ENCODE results near the gene JMJD4. TPM values are rescaled to one million over a fixed set of nuclear protein-coding genes. Genes with fewer than 3 reads are reported as not detected.

The JMJD4 gene
- total and polyA plus RNA-seq, 2 donors (not counting 3 experiments of a cell fraction or from before 2014, with no cell fraction given) = 17.3 to 31.2 TPM

- no peaks in the 10 kb centered on the region for H3K27me3 ChIP-seq (ENCODE audit: control insufficient read depth in 2 of 2, insufficient read depth in 2 of 2, low read length in 2 of 2)
- no peak overlapping the region for H3K9ac ChIP-seq (replicated peaks; ENCODE audit: extremely low read depth, insufficient read depth, low read length)
- FAIRE-seq = no peak
- TF ChIP-seq GATA2 (IDR thresholded peaks at IDR 0.05; ENCODE audit: insufficient read depth, insufficient read length, low read depth, low read length) (no peak), MYC (IDR thresholded peaks at IDR 0.05; ENCODE audit: low read depth, low read length) (no peak), POLR2A (IDR thresholded peaks at IDR 0.05; ENCODE audit: low read depth, low read length) (no peak), CTCF (IDR thresholded peaks at IDR 0.05; ENCODE audit: extremely low read depth in 1 of 2, insufficient read depth in 1 of 2, low read depth in 1 of 2, low read length in 2 of 2) (no peak), FOS (IDR thresholded peaks at IDR 0.05; ENCODE audit: borderline replicate concordance, insufficient read depth, low read length) (no peak), MAX (IDR thresholded peaks at IDR 0.05; ENCODE audit: insufficient read depth, insufficient read length) (no peak), EZH2 (IDR thresholded peaks at IDR 0.05; ENCODE audit: borderline replicate concordance, low read depth, low read length, severe bottlenecking) (no peak), JUN (IDR thresholded peaks at IDR 0.05; ENCODE audit: borderline replicate concordance, insufficient read depth, insufficient read length, low read depth) (no peak), POLR2AphosphoS5 (IDR thresholded peaks at IDR 0.05; ENCODE audit: insufficient read depth, low read depth, low read length) (no peak)
- no peak overlapping the region for H3K4me3 ChIP-seq (replicated peaks in 1 of 3; ENCODE audit: insufficient read depth in 1 of 3, low read depth in 1 of 3, low read length in 3 of 3)
- dilution Hi-C loops (cut with MboI; ENCODE audit: extremely low pct_ligation_motif_present, low sequenced_read_pairs) (no loop called here), intact Hi-C loops (cut with micrococcal nuclease) (no loop called here)
- no peak overlapping the region for H2AFZ ChIP-seq (ENCODE audit: low read depth, low read length)
- H3K9me3 ChIP-seq (replicated peaks; ENCODE audit: control insufficient read depth, insufficient read depth, low read length) = no peaks in the 10 kb centered on the region
- ChIA-PET CTCF (interaction anchor here (1.2 to 1.6 kb wide), 2 partner anchors 180 to 188 kb away, joined by 3 to 6 read pairs; no protein-coding TSS in a partner anchor), POLR2A (no interaction called here)
- H3K36me3 ChIP-seq (ENCODE audit: control insufficient read depth in 2 of 2, extremely low read depth in 1 of 2, insufficient read depth in 2 of 2, low read length in 2 of 2) = peaks cover 0 to 26% of the 10 kb centered on the region in 2 experiments
- no TSS peak for BruUV-seq (replicated peaks)
- H3K4me1 ChIP-seq (ENCODE audit: control insufficient read depth, extremely low read depth, insufficient read depth, low read length) = peaks cover 4% of the 10 kb centered on the region
- H3K4me2 ChIP-seq (ENCODE audit: insufficient read depth, low read length) = no peak overlapping the region
- no peaks in the 10 kb centered on the region for H3K9me1 ChIP-seq (replicated peaks; ENCODE audit: control insufficient read depth, extremely low read depth, insufficient read depth, low read length)
- no peaks in the 10 kb centered on the region for H4K20me1 ChIP-seq (replicated peaks; ENCODE audit: control insufficient read depth, extremely low read depth, insufficient read depth, low read length)
- no peak overlapping the region for H3K27ac ChIP-seq (ENCODE audit: insufficient read depth, low read depth, low read length)
- DNase-seq (ENCODE audit: low read depth, low spot score) = no peak
- H3K79me2 ChIP-seq (ENCODE audit: control insufficient read depth, insufficient read depth, low read length) = no peaks in the 10 kb centered on the region
Measured at GRCh38 chr1:227765261-227766014, 30.3 kb upstream of the JMJD4 start.

All from endothelial cell of umbilical vein (primary cell).